Measurements from ENCODE around the gene ABCC2. TPM values are rescaled to one million over a fixed set of nuclear protein-coding genes. Genes with fewer than 3 reads are reported as not detected.

ABCC2 gene
- total and polyA plus RNA-seq, 8 donors = 0.67 to 1.7 (median 1.1) TPM

DNA sequence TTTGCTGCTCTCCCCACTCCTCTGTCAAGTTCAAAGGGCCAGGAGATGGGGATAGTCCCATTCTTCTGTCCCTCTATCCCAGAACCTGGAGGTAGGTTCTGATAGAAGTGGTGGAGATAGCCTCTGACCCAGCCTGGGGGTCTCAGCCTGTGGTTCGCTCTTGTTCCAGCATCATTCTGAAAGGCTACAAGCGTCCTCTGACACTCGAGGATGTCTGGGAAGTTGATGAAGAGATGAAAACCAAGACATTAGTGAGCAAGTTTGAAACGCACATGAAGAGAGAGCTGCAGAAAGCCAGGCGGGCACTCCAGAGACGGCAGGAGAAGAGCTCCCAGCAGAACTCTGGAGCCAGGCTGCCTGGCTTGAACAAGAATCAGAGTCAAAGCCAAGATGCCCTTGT is 14.5 kb downstream of the ABCC2 start:
- Histone ChIP-seq H3K27ac (no peak overlapping the region), H3K27me3 (no peaks in the 10 kb centered on the region), H3K36me3 (no peaks in the 10 kb centered on the region), H3K4me1 (no peaks in the 10 kb centered on the region), H3K9me3 (no peaks in the 10 kb centered on the region), H3K4me3 (no peak overlapping the region)
- intact Hi-C loops (cut with DNase I) = no loop called here
- no peak for TF ChIP-seq CTCF (IDR thresholded peaks at IDR 0.05)
- ATAC-seq (no peak), FAIRE-seq (no peak), DNase-seq (no peak)
- 78 to 87% methylated on average over 6 of the region's 6 CpGs for WGBS, 2 donors

GRCh38 chr10:99798031-99798430 is 15.6 kb downstream of the ABCC2 start:
- intact Hi-C loops (cut with DNase I) = no loop called here
- Histone ChIP-seq H3K4me1 (no peaks in the 10 kb centered on the region), H3K27ac (no peak overlapping the region), H3K27me3 (no peaks in the 10 kb centered on the region), H3K4me3 (no peak overlapping the region), H3K36me3 (no peaks in the 10 kb centered on the region), H3K9me3 (no peaks in the 10 kb centered on the region)
- ATAC-seq (no peak), DNase-seq (no peak), FAIRE-seq (no peak)
- 81 to 86% methylated on average over 4 of the region's 4 CpGs for WGBS, 2 donors
- TF ChIP-seq CTCF (IDR thresholded peaks at IDR 0.05) = no peak

GRCh38 chr10:99798920-99799319 is 16.5 kb downstream of the ABCC2 start:
- FAIRE-seq = no peak
- DNase-seq = no peak
- Histone ChIP-seq H3K36me3 (no peaks in the 10 kb centered on the region), H3K4me3 (no peak overlapping the region), H3K27me3 (no peaks in the 10 kb centered on the region), H3K4me1 (no peaks in the 10 kb centered on the region), H3K27ac (no peak overlapping the region), H3K9me3 (no peaks in the 10 kb centered on the region)
- TF ChIP-seq CTCF (IDR thresholded peaks at IDR 0.05) = no peak
- WGBS, 2 donors = 67 to 83% methylated on average over 3 of the region's 3 CpGs
- intact Hi-C loops (cut with DNase I) = no loop called here
- no peak for ATAC-seq

GRCh38 chr10:99799613-99800012 is 17.2 kb downstream of the ABCC2 start:
- H3K4me1 ChIP-seq = no peaks in the 10 kb centered on the region
- DNase-seq (no peak), FAIRE-seq (no peak), ATAC-seq (no peak)
- H3K36me3 ChIP-seq = no peaks in the 10 kb centered on the region
- TF ChIP-seq CTCF (IDR thresholded peaks at IDR 0.05) = no peak
- WGBS, 2 donors = 73 to 82% methylated on average over 4 of the region's 4 CpGs
- no peak overlapping the region for H3K27ac ChIP-seq
- no peaks in the 10 kb centered on the region for H3K9me3 ChIP-seq
- no peaks in the 10 kb centered on the region for H3K27me3 ChIP-seq
- intact Hi-C loops (cut with DNase I) = no loop called here
- H3K4me3 ChIP-seq = no peak overlapping the region

DNA sequence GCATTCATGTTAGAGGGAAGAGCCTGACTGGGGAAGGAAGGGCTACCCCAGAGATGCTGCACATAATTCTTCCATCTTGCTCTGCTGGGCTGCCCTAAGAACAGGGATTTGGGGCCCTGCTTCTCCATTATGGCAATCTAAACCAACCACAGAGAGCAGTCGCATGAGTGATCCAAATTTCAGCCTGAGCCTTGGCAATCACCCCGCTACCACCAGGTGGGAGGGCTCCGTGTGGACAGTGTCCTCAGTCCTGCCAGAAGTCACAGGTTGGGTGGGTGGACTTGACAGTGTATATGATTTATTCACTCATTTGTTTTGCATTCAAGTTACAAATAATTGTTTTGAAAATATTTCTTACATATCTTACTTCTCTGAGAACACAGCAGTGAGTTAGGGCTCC is 22.0 kb downstream of the ABCC2 start:
- TF ChIP-seq CTCF (IDR thresholded peaks at IDR 0.05) = no peak
- intact Hi-C loops (cut with DNase I) = no loop called here
- no peaks in the 10 kb centered on the region for H3K9me3 ChIP-seq
- no peaks in the 10 kb centered on the region for H3K36me3 ChIP-seq
- H3K27me3 ChIP-seq = no peaks in the 10 kb centered on the region
- no peaks in the 10 kb centered on the region for H3K4me1 ChIP-seq
- no peak overlapping the region for H3K27ac ChIP-seq
- ATAC-seq = no peak
- WGBS, 2 donors = 87 to 91% methylated on average over 3 of the region's 3 CpGs
- no peak for FAIRE-seq
- H3K4me3 ChIP-seq = no peak overlapping the region
- DNase-seq = no peak
